ENCODE measurements around the gene SLC35F4.

DNA sequence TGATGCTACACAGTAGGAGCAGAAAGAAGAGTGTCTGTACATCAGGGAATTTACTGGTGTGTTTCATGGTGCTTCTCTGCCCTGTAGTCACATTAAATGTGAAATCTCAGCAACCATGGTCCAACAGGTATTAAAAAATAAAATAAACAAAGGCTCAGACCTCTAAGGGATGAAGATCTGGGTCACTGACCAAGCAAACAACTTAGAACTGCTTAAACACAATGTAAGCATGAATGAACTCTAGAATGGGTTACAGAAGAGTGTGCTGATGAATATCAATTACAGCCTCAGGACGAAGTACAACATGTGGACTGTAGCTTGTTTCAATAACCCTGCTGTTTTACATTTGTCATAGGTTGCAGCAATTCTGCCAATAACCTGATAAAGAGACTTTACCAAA lies 47.4 kb downstream of the SLC35F4 start:
- TF ChIP-seq POLR2AphosphoS5 (IDR thresholded peaks at IDR 0.05; ENCODE audit: low read depth, low read length) (no peak), TAF1 (IDR thresholded peaks at IDR 0.05; ENCODE audit: borderline replicate concordance, insufficient read depth, low read length) (no peak), SIN3A (IDR thresholded peaks at IDR 0.05; ENCODE audit: borderline replicate concordance, insufficient read depth, low read length) (no peak)
- TF ChIP-seq, protein P1, sequence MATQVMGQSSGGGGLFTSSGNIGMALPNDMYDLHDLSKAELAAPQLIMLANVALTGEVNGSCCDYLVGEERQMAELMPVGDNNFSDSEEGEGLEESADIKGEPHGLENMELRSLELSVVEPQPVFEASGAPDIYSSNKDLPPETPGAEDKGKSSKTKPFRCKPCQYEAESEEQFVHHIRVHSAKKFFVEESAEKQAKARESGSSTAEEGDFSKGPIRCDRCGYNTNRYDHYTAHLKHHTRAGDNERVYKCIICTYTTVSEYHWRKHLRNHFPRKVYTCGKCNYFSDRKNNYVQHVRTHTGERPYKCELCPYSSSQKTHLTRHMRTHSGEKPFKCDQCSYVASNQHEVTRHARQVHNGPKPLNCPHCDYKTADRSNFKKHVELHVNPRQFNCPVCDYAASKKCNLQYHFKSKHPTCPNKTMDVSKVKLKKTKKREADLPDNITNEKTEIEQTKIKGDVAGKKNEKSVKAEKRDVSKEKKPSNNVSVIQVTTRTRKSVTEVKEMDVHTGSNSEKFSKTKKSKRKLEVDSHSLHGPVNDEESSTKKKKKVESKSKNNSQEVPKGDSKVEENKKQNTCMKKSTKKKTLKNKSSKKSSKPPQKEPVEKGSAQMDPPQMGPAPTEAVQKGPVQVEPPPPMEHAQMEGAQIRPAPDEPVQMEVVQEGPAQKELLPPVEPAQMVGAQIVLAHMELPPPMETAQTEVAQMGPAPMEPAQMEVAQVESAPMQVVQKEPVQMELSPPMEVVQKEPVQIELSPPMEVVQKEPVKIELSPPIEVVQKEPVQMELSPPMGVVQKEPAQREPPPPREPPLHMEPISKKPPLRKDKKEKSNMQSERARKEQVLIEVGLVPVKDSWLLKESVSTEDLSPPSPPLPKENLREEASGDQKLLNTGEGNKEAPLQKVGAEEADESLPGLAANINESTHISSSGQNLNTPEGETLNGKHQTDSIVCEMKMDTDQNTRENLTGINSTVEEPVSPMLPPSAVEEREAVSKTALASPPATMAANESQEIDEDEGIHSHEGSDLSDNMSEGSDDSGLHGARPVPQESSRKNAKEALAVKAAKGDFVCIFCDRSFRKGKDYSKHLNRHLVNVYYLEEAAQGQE (IDR thresholded peaks at IDR 0.05; ENCODE audit: insufficient read depth in 1 of 2, low read depth in 2 of 2, low read length in 2 of 2) = no peak

All from PFSK-1 (cell line).